Stomach (tissue), 9 donors: ENCODE measurements around the gene SPR. TPM values are rescaled to one million over a fixed set of nuclear protein-coding genes. Genes with fewer than 3 reads are reported as not detected.
A peak's percentile ranks its signal among the peaks of the same experiment; 100 is the strongest.

ENCODE experiments used
- DNase-seq, 2 donors: peaks; one replicate each; pipeline versions ENCODE4 v3.0.0 to v3.0.0-alpha.2; 2013 to 2019
- H3K27ac ChIP-seq, 5 donors: fragments of 200-600 bp in 4 of 5; sonication (generic) in 4 of 5; one replicate each; pipeline ENCODE4 v1.5.1; 2013 to 2019; ENCODE audit warnings: mild to moderate bottlenecking in 1 of 5, moderate library complexity in 1 of 5
- H3K27me3 ChIP-seq, 3 donors: fragments of 200-600 bp; sonication (generic); one replicate each; pipeline ENCODE4 v1.5.1; 2017 to 2019; ENCODE audit warnings: mixed run types in 1 of 3
- H3K36me3 ChIP-seq, 4 donors: fragments of 200-600 bp; sonication (generic); 1 replicate in 3 of 4; 2 replicates in 1 of 4; pipeline ENCODE4 v1.5.1; 2016 to 2019
- H3K4me1 ChIP-seq, 4 donors: fragments of 200-600 bp; sonication (generic); one replicate each; pipeline ENCODE4 v1.5.1; 2016 to 2019
- H3K4me3 ChIP-seq, 4 donors: fragments of 200-600 bp; sonication (generic) in 3 of 4; one replicate each; pipeline ENCODE4 v1.5.1; 2016 to 2019; ENCODE audit warnings: mild to moderate bottlenecking in 1 of 4
- H3K9me3 ChIP-seq, 4 donors: fragments of 200-600 bp; sonication (generic); one replicate each; pipeline ENCODE4 v1.5.1; 2016 to 2019
- EP300 ChIP-seq: sonication (generic); formaldehyde crosslinking; IDR thresholded peaks from one replicate; pipeline ENCODE4 v1.6.1; 2017; ENCODE audit warnings: antibody characterized with exemption
- POLR2A ChIP-seq, 4 donors: fragments of 450-650 bp; IDR thresholded peaks; one replicate each; pipeline ENCODE4 v1.6.1; 2016; ENCODE audit warnings: antibody characterized with exemption in 4 of 4, control low read depth in 2 of 4, mild to moderate bottlenecking in 1 of 4, moderate library complexity in 1 of 4
- POLR2AphosphoS5 ChIP-seq, 3 donors: sonication (generic); formaldehyde crosslinking; IDR thresholded peaks; one replicate each; pipeline ENCODE4 v1.6.1; 2016; ENCODE audit warnings: antibody characterized with exemption in 3 of 3
- WGBS, 5 donors: extraction: QIAGEN DNeasy Blood & Tissue Kit in 3 of 5; methylation state at CpG; one replicate each; pipeline versions ENCODE4 v1.1.5 to v1.1.7; 2013 to 2018; 5-methylcytosine and 5-hydroxymethylcytosine counted together
- intact Hi-C: fragments of 100-400 bp; cut with DNase I; formaldehyde crosslinking; loops from one replicate; pipeline ENCODE4 v1.15.1; 2023; ENCODE audit warnings: low total_unique reads
- polyA plus RNA-seq, 3 donors: library from polyadenylated mRNA; stranded (reverse); fragments of 200-250 nt; gene quantifications; one replicate each; pipeline ENCODE4 v1.2.3, GENCODE V29; 2013
- total RNA-seq, 5 donors: library from RNA; depleted of rRNA; stranded (reverse); fragments of >200 nt; gene quantifications; one replicate each; pipeline versions ENCODE4 v1.1.0 to v1.2.3, GENCODE V29; 2014 to 2016
- TF ChIP-seq, protein P1 (sequence below), 7 experiments: fragments of 450-650 bp in 4 of 7; fragments of 200-600 bp in 3 of 7; sonication (generic) in 3 of 7; IDR thresholded peaks; one replicate each; pipeline ENCODE4 v1.5.1; 2016 to 2019; ENCODE audit warnings: antibody characterized with exemption in 7 of 7, control low read depth in 2 of 7, mild to moderate bottlenecking in 1 of 7
- donor health status: healthy with polysubstance abuse.
- donor health status: Bipolar disorder and iron deficiency.
- donor health status: healthy.

SPR gene
- total and polyA plus RNA-seq, 8 donors, result 11.7 to 133 (median 49.1) TPM

DNA sequence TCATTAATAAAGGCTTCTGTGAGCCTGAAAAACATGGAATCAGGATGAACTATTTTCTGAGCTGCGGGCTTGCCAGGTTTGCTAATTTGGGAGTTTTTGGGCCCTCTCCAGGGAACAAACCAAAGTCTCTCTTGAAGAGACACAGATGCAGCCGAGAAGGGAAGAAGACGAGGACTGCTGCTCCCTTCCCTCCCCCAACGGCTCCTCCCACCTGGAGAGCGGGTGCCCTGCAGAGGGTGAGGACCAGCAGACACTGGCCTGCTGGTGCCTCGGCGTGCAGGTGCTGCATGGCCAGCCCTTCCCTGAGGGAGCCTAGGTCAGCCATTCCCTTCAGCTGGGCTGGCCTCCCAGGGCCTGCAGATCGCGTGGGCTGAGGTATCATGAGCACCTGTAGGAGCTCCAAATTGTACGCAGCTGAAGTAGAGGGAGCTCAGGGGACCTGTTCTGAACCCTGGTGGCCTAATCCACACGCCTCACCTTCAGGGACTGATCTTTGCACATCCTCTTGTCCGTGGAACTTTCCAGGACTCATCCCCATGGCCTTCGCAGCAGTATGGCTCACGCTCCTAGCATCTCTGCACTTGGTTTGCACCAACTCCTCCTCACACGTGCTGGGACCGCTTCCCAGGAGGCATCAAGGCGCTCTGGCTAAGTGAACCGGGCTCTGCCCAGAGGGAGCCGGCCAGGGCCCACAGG, 49.6 kb downstream of the SPR start:
- 59 to 64% (median 63%) methylated on average over 10 to 19 of the region's 19 CpGs for WGBS, 5 donors
- TF ChIP-seq EP300, result no peak
- no peak overlapping the region for H3K27ac ChIP-seq
- peaks cover 0 to 13% (median 2%) of the 10 kb centered on the region in 4 donors for H3K4me1 ChIP-seq
- H3K9me3 ChIP-seq, result no peaks in the 10 kb centered on the region
- no peak overlapping the region for H3K4me3 ChIP-seq
- intact Hi-C loops, result no loop called here
- H3K36me3 ChIP-seq, result no peaks in the 10 kb centered on the region
- DNase-seq, result no peak
- H3K27me3 ChIP-seq, result peaks cover 0 to 40% (median 5%) of the 10 kb centered on the region in 3 donors

DNA sequence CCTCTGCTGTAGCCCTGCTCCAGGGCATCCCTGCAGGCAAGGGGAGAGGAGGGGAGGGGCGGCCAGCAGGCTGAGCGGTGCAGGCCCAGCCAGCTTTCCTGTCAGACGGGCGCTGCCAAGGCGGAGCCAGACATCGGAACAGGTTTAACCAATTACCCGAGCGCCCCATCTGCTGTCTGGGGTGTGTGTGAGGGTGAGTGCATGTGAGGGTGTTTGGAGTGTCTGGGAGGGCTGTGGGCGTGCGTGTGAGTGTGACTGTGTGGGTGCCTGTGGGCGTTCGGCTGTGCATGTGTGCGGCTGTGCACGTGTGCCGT, 50.1 kb downstream of the SPR start:
- Histone ChIP-seq H3K27me3 (peaks cover 0 to 35% (median 0%) of the 10 kb centered on the region in 3 donors), H3K36me3 (peaks cover 0 to 3% (median under 1%) of the 10 kb centered on the region in 4 donors), H3K9me3 (no peaks in the 10 kb centered on the region), H3K27ac (no peak overlapping the region), H3K4me3 (no peak overlapping the region), H3K4me1 (peaks cover 0 to 13% (median 2%) of the 10 kb centered on the region in 4 donors)
- TF ChIP-seq, protein P1, sequence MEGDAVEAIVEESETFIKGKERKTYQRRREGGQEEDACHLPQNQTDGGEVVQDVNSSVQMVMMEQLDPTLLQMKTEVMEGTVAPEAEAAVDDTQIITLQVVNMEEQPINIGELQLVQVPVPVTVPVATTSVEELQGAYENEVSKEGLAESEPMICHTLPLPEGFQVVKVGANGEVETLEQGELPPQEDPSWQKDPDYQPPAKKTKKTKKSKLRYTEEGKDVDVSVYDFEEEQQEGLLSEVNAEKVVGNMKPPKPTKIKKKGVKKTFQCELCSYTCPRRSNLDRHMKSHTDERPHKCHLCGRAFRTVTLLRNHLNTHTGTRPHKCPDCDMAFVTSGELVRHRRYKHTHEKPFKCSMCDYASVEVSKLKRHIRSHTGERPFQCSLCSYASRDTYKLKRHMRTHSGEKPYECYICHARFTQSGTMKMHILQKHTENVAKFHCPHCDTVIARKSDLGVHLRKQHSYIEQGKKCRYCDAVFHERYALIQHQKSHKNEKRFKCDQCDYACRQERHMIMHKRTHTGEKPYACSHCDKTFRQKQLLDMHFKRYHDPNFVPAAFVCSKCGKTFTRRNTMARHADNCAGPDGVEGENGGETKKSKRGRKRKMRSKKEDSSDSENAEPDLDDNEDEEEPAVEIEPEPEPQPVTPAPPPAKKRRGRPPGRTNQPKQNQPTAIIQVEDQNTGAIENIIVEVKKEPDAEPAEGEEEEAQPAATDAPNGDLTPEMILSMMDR (IDR thresholded peaks at IDR 0.05), result no peak
- TF ChIP-seq POLR2A (IDR thresholded peaks at IDR 0.05) (no peak), EP300 (no peak), POLR2AphosphoS5 (IDR thresholded peaks at IDR 0.05) (no peak)
- WGBS, 5 donors, result 50 to 67% (median 58%) methylated on average over 9 to 15 of the region's 15 CpGs
- DNase-seq, result peak in 1 of 2 donors; percentile 51
- intact Hi-C loops, result no loop called here

DNA sequence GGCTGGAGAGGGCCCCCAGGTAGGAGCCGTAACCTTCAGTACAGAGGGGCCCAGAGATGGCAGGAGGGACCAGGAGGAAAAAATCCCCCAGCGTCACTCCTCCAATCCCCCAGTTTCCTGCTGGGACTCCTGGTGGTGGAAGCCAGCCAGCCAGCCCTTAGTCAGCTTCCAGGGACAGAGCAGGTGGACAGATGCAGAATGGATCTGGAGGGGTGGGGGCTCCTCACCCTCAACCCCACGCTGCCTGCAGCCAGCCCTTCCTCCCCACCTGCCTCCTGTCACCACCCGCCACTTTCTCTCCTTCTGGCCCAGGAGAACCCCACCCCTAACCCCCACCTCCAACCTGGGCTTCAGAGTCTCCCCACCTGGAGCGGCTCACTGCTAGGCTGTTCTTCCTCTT, 51.2 kb downstream of the SPR start:
- 66 to 84% (median 75%) methylated on average over 3 to 5 of the region's 5 CpGs for WGBS, 5 donors
- intact Hi-C loops, result no loop called here
- Histone ChIP-seq H3K4me1 (peaks cover 0 to 13% (median 2%) of the 10 kb centered on the region in 4 donors), H3K36me3 (peaks cover 0 to 14% (median 9%) of the 10 kb centered on the region in 4 donors), H3K27ac (no peak overlapping the region), H3K4me3 (no peak overlapping the region), H3K9me3 (no peaks in the 10 kb centered on the region), H3K27me3 (peaks cover 0 to 23% (median 0%) of the 10 kb centered on the region in 3 donors)
- no peak for DNase-seq
- TF ChIP-seq, protein P1 (IDR thresholded peaks at IDR 0.05), result no peak
- TF ChIP-seq POLR2A (IDR thresholded peaks at IDR 0.05), result no peak
- no peak for TF ChIP-seq POLR2AphosphoS5 (IDR thresholded peaks at IDR 0.05)
- TF ChIP-seq EP300, result no peak

DNA sequence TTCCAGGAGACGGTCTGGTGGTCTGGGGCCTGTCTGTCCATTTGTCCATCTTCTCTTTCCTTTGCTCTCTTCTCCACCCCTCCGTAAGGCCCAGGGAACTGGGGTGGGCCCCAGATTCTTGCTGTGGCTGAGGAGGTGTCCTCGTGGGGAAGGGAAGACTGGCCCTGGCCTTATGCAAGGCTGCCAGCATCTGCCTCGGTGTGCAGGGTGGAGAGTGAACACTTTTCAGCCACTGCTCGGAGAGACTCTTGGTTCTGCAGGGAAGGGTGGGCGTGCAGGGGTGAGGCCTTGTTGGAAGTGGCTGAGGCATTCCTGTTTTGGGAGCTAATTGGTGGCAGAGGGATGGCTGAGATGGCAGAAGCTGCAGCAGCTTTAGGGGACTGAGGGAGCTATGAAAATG, 53.2 kb downstream of the SPR start:
- peaks cover 0 to 31% (median 24%) of the 10 kb centered on the region in 4 donors for H3K36me3 ChIP-seq
- no peak overlapping the region for H3K27ac ChIP-seq
- no peak for DNase-seq
- intact Hi-C loops, result no loop called here
- H3K4me1 ChIP-seq, result peaks cover 0 to 13% (median 2%) of the 10 kb centered on the region in 4 donors
- H3K27me3 ChIP-seq, result peaks cover 0 to 4% (median 0%) of the 10 kb centered on the region in 3 donors
- TF ChIP-seq POLR2A (IDR thresholded peaks at IDR 0.05) (no peak), EP300 (no peak), POLR2AphosphoS5 (IDR thresholded peaks at IDR 0.05) (no peak)
- TF ChIP-seq, protein P1 (IDR thresholded peaks at IDR 0.05), result no peak
- WGBS, 5 donors, result 83 to 89% (median 86%) methylated on average over 6 of the region's 6 CpGs
- H3K4me3 ChIP-seq, result no peak overlapping the region
- H3K9me3 ChIP-seq, result no peaks in the 10 kb centered on the region

DNA sequence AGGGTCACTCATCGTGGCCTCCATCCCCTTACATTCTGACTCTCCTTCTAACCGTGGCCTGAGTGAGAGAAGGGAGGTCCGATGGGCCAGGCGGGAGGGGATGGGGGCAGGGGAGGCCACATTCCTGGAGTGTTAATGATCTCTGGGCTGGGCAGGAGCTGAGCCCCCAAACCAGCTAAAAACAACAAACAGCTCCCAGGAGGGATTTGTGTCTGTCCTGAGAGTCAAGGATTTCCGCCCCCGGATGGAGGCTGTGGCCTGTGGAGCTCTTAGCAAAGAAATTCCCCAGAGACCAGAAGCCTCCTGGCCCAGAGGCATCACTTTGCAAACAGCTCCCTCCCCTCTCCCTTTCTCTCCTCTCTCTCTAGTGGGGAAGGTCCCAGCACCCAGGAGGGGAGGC, 53.6 kb downstream of the SPR start:
- TF ChIP-seq POLR2A (IDR thresholded peaks at IDR 0.05) (no peak), POLR2AphosphoS5 (IDR thresholded peaks at IDR 0.05) (no peak), EP300 (no peak)
- TF ChIP-seq, protein P1 (IDR thresholded peaks at IDR 0.05), result no peak
- Histone ChIP-seq H3K4me1 (peaks cover 0 to 13% (median 2%) of the 10 kb centered on the region in 4 donors), H3K27me3 (peaks cover 0 to under 1% (median 0%) of the 10 kb centered on the region in 3 donors), H3K9me3 (no peaks in the 10 kb centered on the region), H3K4me3 (no peak overlapping the region), H3K27ac (no peak overlapping the region), H3K36me3 (peaks cover 0 to 31% (median 24%) of the 10 kb centered on the region in 4 donors)
- WGBS, 5 donors, result 71 to 84% (median 78%) methylated on average over 6 of the region's 6 CpGs
- DNase-seq, result no peak
- intact Hi-C loops, result no loop called here
